Astrocyte (in vitro differentiated cells and primary cell): ENCODE measurements around the gene CDKAL1. TPM values are rescaled to one million over a fixed set of nuclear protein-coding genes. Genes with fewer than 3 reads are reported as not detected.

ENCODE experiments used
- DNase-seq: peaks from one replicate; pipeline ENCODE4 v3.0.0-alpha.2; 2010; ENCODE audit warnings: low read depth
- FAIRE-seq: peaks from 2 replicates; lab custom pipeline; 2011; peaks lifted over from hg19 to GRCh38; lab: Jason Lieb, UNC
- H2AFZ ChIP-seq: 2 replicates; pipeline ENCODE4 v1.6.0; 2012; ENCODE audit warnings: low read depth, low read length, inconsistent platforms
- H3K27ac ChIP-seq: 2 replicates; pipeline ENCODE4 v1.5.1; 2011; ENCODE audit warnings: low read depth, low read length, inconsistent platforms
- H3K27me3 ChIP-seq: 2 replicates; pipeline ENCODE4 v1.6.0; 2011; ENCODE audit warnings: low read length, inconsistent platforms; ENCODE audit not compliant: insufficient read depth
- H3K36me3 ChIP-seq: 2 replicates; pipeline ENCODE4 v1.5.1; 2011; ENCODE audit warnings: low read length, inconsistent platforms; ENCODE audit not compliant: insufficient read depth
- H3K4me1 ChIP-seq: 2 replicates; pipeline ENCODE4 v1.5.1; 2011; ENCODE audit warnings: low read length, inconsistent platforms; ENCODE audit not compliant: insufficient read depth
- H3K4me2 ChIP-seq: 2 replicates; pipeline ENCODE4 v1.6.0; 2012; ENCODE audit warnings: low read length, inconsistent platforms
- H3K4me3 ChIP-seq: 2 replicates; pipeline ENCODE4 v1.5.1; 2011; ENCODE audit warnings: low read depth, mild to moderate bottlenecking, low read length, inconsistent platforms; ENCODE audit not compliant: insufficient read depth
- H3K79me2 ChIP-seq: 2 replicates; pipeline ENCODE4 v1.6.0; 2012; ENCODE audit warnings: mild to moderate bottlenecking, low read length, inconsistent platforms; ENCODE audit not compliant: insufficient read depth
- H3K9ac ChIP-seq: 2 replicates; pipeline ENCODE4 v1.6.0; 2012; ENCODE audit warnings: mild to moderate bottlenecking, low read length, inconsistent platforms
- H3K9me3 ChIP-seq: 2 replicates; pipeline ENCODE4 v1.5.1; 2012; ENCODE audit warnings: low read depth, mild to moderate bottlenecking, low read length, inconsistent platforms; ENCODE audit not compliant: insufficient read depth
- H4K20me1 ChIP-seq: 2 replicates; pipeline ENCODE4 v1.6.0; 2012; ENCODE audit warnings: low read length, inconsistent platforms; ENCODE audit not compliant: insufficient read depth
- H3K27ac Mint-ChIP-seq: one replicate; pipeline ENCODE4 v1.8.0; 2021; ENCODE audit warnings: mild to moderate bottlenecking, mixed read lengths; ENCODE audit not compliant: unreplicated experiment
- H3K27me3 Mint-ChIP-seq: one replicate; pipeline ENCODE4 v1.8.0; 2021; ENCODE audit warnings: low read depth, mixed read lengths; ENCODE audit not compliant: unreplicated experiment
- H3K36me3 Mint-ChIP-seq: one replicate; pipeline ENCODE4 v1.8.0; 2021; ENCODE audit warnings: low read depth, mixed read lengths; ENCODE audit not compliant: unreplicated experiment
- H3K4me1 Mint-ChIP-seq: one replicate; pipeline ENCODE4 v1.8.0; 2021; ENCODE audit warnings: low read depth, mixed read lengths; ENCODE audit not compliant: unreplicated experiment
- H3K4me3 Mint-ChIP-seq: one replicate; pipeline ENCODE4 v1.8.0; 2021; ENCODE audit warnings: mild to moderate bottlenecking, moderate library complexity, mixed read lengths; ENCODE audit not compliant: unreplicated experiment
- H3K9me3 Mint-ChIP-seq: one replicate; pipeline ENCODE4 v1.8.0; 2021; ENCODE audit warnings: mild to moderate bottlenecking, mixed read lengths; ENCODE audit not compliant: unreplicated experiment
- CTCF ChIP-seq: IDR thresholded peaks from 2 replicates; pipeline ENCODE4 v1.5.1; 2011; ENCODE audit warnings: low read depth, mild to moderate bottlenecking, inconsistent platforms, low read length, moderate library complexity; ENCODE audit not compliant: insufficient read depth
- EZH2 ChIP-seq: IDR thresholded peaks from 2 replicates; pipeline ENCODE4 v1.6.1; 2012; ENCODE audit warnings: mild to moderate bottlenecking, low read length, inconsistent platforms; ENCODE audit not compliant: insufficient read depth
- total RNA-seq: library from RNA; stranded (reverse); gene quantifications from 2 replicates; pipeline ENCODE4 v1.2.1, GENCODE V29; 2021

The CDKAL1 gene
- total RNA-seq, 1 donor from 2014 or later: 13.7 TPM

GRCh38 chr6:20998748-20999448, 464.6 kb downstream of the CDKAL1 start:
- TF ChIP-seq CTCF: no peak
- no peak for TF ChIP-seq EZH2
- Histone ChIP-seq H4K20me1 (no peaks in the 10 kb centered on the region), H3K27me3 (no peaks in the 10 kb centered on the region), H2AFZ (no peak overlapping the region), H3K4me1 (peaks cover 12% of the 10 kb centered on the region), H3K9me3 (no peaks in the 10 kb centered on the region), H3K36me3 (no peaks in the 10 kb centered on the region), H3K4me2 (no peak overlapping the region), H3K9ac (no peak overlapping the region), H3K4me3 (no peak overlapping the region), H3K79me2 (no peaks in the 10 kb centered on the region), H3K27ac (no peak overlapping the region)
- Mint-ChIP-seq H3K4me3 (no peak overlapping the region), H3K27me3 (no peaks in the 10 kb centered on the region), H3K27ac (no peak overlapping the region), H3K36me3 (peaks cover 2% of the 10 kb centered on the region), H3K9me3 (no peaks in the 10 kb centered on the region), H3K4me1 (peaks cover 17% of the 10 kb centered on the region)
- DNase-seq (no peak), FAIRE-seq (no peak)

DNA sequence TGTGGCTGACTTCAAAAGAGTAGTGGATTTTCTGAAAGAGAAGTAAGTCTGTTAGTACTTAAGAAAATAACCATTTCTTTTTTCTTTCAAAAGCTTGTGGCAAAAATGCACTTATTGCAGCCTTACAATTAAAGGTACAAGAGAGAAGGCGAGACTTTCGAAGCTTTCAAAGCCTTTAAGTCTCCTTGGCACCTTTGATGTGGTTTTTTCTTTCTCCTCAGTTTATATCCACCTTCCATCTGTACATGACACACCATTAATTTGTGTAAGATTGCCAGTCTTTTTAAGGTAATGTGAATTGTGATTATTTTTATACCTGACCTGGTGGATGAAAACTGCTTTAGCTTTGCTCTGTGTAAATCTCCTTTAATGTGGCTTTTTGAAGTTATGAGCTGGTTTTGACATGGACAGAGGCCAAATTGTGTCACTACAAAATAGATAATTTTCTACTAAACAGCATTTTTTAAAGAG, 466.1 kb downstream of the CDKAL1 start:
- no peak for TF ChIP-seq CTCF
- TF ChIP-seq EZH2: no peak
- Mint-ChIP-seq H3K9me3 (no peaks in the 10 kb centered on the region), H3K4me3 (no peak overlapping the region), H3K36me3 (no peaks in the 10 kb centered on the region), H3K27me3 (no peaks in the 10 kb centered on the region), H3K27ac (no peak overlapping the region), H3K4me1 (peaks cover 22% of the 10 kb centered on the region)
- no peak overlapping the region for H3K9ac ChIP-seq
- peaks cover 26% of the 10 kb centered on the region for H3K4me1 ChIP-seq
- no peaks in the 10 kb centered on the region for H4K20me1 ChIP-seq
- H3K36me3 ChIP-seq: no peaks in the 10 kb centered on the region
- no peak overlapping the region for H2AFZ ChIP-seq
- no peaks in the 10 kb centered on the region for H3K79me2 ChIP-seq
- H3K4me2 ChIP-seq: no peak overlapping the region
- H3K9me3 ChIP-seq: no peaks in the 10 kb centered on the region
- peak; percentile 53 for DNase-seq
- H3K27me3 ChIP-seq: no peaks in the 10 kb centered on the region
- no peak for FAIRE-seq
- no peak overlapping the region for H3K4me3 ChIP-seq
- no peak overlapping the region for H3K27ac ChIP-seq

GRCh38 chr6:21001736-21002135, 467.5 kb downstream of the CDKAL1 start:
- no peaks in the 10 kb centered on the region for H3K79me2 ChIP-seq
- H4K20me1 ChIP-seq: no peaks in the 10 kb centered on the region
- no peak overlapping the region for H3K4me2 ChIP-seq
- Mint-ChIP-seq H3K27me3 (no peaks in the 10 kb centered on the region), H3K4me1 (peaks cover 27% of the 10 kb centered on the region), H3K9me3 (no peaks in the 10 kb centered on the region), H3K36me3 (no peaks in the 10 kb centered on the region), H3K4me3 (no peak overlapping the region), H3K27ac (no peak overlapping the region)
- H3K27ac ChIP-seq: no peak overlapping the region
- DNase-seq (peak; percentile 71), FAIRE-seq (no peak)
- no peaks in the 10 kb centered on the region for H3K36me3 ChIP-seq
- no peak overlapping the region for H2AFZ ChIP-seq
- no peak overlapping the region for H3K9ac ChIP-seq
- no peaks in the 10 kb centered on the region for H3K27me3 ChIP-seq
- TF ChIP-seq CTCF: no peak
- TF ChIP-seq EZH2: no peak
- peaks cover 38% of the 10 kb centered on the region for H3K4me1 ChIP-seq
- no peak overlapping the region for H3K4me3 ChIP-seq
- H3K9me3 ChIP-seq: no peaks in the 10 kb centered on the region
